DMS53 treated with DMSO at 0.1 percent for 48 hours (cell line): Measurements from ENCODE around the gene CEP250.
"Not testable (repeated sequence)": the region's sequence is repeated elsewhere in the genome, so short reads cannot be mapped to it uniquely, and the experiment has no call there.

Experiments used
- DNase-seq: peaks from one replicate; lab custom pipeline; 2025; ENCODE audit not compliant: unreplicated experiment; lab: John Stamatoyannopoulos, UW

Gene CEP250, protein sequence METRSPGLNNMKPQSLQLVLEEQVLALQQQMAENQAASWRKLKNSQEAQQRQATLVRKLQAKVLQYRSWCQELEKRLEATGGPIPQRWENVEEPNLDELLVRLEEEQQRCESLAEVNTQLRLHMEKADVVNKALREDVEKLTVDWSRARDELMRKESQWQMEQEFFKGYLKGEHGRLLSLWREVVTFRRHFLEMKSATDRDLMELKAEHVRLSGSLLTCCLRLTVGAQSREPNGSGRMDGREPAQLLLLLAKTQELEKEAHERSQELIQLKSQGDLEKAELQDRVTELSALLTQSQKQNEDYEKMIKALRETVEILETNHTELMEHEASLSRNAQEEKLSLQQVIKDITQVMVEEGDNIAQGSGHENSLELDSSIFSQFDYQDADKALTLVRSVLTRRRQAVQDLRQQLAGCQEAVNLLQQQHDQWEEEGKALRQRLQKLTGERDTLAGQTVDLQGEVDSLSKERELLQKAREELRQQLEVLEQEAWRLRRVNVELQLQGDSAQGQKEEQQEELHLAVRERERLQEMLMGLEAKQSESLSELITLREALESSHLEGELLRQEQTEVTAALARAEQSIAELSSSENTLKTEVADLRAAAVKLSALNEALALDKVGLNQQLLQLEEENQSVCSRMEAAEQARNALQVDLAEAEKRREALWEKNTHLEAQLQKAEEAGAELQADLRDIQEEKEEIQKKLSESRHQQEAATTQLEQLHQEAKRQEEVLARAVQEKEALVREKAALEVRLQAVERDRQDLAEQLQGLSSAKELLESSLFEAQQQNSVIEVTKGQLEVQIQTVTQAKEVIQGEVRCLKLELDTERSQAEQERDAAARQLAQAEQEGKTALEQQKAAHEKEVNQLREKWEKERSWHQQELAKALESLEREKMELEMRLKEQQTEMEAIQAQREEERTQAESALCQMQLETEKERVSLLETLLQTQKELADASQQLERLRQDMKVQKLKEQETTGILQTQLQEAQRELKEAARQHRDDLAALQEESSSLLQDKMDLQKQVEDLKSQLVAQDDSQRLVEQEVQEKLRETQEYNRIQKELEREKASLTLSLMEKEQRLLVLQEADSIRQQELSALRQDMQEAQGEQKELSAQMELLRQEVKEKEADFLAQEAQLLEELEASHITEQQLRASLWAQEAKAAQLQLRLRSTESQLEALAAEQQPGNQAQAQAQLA (N-terminal part only)

DNA sequence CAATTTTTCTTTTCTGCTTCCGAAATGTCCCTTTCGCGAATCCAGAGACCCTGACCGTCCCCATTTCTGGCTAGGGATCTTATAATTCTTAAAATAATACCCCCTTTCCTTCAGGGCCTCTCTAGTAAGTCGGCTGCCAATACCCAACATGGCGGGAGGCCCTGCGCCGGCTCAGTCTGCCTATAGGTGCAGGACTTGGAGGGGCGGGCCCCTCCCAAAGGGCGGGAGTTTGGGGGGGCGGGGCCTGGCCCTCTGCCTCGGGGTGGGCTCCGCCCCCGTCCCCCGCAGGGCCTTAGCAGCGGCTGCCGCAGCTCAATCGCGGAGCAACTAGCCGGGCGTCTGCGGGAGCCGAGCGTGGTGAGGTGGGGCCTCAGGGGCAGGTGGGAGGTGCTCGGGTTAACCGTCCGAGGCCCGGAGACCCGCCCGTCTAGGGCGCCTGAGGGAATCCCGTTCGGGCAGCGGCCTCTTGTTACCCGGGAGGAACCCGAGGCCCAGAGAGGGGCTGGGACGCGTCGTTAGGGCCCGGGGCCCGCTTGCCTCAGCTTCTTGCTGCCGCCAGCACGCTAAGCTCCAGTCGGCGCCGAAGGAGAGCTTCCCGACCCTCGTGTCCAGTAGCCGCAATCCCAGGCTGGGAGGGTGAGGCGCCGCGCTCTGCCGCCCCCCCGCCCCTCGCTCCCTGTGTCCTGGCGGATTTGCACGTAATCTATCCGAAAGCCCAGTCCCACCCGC lies at the start of gene CEP250:
Gene CEP250, plus strand, starts transcription at position 718 of the 729 bp plus-strand sequence. CDS start 6,770 bp downstream, outside the sequence.
- DNase-seq: peak; percentile 97

DNA sequence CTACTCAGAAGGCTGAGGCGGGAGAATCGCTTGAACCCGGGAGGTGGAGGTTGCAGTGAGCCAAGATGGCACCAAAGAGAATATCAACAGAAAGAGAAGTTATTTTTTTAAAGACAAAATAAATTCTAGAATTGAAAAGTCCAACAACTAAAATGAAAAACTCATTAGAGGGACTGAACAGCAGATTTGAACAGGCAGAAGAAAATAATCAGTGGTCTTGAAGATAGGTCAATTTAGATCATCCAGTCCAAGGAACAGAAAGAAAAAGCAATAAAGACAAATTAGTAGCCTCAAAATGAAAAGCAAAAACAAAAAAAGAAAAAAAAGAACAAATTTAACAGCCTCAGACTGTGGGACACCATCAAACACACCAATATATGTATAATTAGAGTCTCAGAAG lies 49.6 kb upstream of the CEP250 start:
- no peak for DNase-seq

DNA sequence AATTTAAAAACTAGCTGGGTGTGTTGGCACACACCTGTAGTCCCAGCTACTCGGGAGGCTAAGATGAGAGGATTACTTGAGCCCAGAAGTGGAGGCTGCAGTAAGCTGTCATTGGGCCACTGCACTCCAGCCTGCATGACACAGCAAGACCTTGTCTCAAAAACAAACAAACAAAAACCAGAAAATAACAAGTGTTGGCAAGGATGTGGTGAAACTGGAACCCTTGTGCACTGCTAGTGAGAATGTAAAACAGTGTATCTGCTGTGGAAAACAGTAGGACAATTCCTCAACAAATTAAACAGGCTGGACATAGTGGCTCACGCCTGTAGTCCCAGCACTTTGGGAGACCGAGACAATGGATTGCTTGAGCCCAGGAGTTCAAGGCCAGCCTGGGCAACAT lies 47.1 kb upstream of the CEP250 start:
- DNase-seq: no peak

DNA sequence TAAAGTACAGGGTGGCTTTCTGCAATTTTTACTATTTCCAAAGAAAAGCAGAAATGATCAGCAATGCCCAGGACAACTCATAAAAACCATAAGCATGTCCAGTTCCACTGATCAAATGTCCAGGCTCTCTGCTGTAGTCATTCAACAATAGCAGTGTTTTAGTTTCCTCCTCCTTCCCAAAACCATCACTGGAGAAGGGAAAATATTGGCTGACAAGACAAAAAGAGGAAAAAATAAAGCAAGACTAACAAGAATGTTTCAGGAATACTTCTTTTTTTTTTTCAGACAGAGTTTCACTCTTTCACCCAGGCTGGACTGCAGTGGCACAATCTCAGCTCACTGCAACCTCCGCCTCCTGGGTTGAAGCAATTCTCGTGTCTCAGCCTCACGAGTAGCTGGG lies 45.9 kb upstream of the CEP250 start:
- no peak for DNase-seq

DNA sequence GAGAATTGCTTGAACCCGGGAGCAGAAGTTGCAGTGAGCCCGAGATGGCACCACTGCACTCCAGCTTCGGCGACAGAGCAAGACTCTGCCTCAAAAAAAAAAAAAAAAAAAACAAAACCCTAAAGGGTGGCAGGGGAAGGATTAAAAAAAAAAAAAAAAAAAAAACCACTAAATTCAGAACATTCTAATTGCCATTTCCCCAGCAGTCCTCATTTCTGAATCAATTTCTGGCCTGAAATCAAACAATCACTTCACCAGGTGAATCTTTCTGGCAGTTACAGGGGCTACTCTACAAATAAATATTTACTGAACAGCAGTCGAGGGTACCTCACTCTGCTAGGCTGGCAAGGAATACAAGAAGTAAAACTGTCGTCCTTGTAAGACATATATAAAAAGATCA lies 44.8 kb upstream of the CEP250 start:
- DNase-seq: no peak

DNA sequence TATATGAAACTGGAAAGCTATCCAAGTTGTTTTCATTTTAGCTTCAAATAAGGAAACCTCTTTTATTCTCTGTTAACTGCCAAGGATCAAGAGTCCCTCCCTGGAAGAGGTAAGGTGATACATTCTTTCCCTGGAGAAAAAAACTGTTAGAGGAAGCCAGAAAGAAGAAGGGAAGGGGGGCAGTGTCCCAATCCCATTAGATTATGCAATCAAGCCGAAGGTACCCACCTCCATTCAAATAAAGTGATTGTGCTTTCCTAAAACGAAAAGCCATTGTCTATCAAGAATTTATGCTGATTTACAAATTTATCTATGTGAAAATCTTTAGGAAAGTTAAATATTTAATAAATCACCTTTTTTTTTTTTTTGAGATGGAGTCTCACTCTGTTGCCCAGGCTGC lies 34.1 kb upstream of the CEP250 start:
- no peak for DNase-seq

DNA sequence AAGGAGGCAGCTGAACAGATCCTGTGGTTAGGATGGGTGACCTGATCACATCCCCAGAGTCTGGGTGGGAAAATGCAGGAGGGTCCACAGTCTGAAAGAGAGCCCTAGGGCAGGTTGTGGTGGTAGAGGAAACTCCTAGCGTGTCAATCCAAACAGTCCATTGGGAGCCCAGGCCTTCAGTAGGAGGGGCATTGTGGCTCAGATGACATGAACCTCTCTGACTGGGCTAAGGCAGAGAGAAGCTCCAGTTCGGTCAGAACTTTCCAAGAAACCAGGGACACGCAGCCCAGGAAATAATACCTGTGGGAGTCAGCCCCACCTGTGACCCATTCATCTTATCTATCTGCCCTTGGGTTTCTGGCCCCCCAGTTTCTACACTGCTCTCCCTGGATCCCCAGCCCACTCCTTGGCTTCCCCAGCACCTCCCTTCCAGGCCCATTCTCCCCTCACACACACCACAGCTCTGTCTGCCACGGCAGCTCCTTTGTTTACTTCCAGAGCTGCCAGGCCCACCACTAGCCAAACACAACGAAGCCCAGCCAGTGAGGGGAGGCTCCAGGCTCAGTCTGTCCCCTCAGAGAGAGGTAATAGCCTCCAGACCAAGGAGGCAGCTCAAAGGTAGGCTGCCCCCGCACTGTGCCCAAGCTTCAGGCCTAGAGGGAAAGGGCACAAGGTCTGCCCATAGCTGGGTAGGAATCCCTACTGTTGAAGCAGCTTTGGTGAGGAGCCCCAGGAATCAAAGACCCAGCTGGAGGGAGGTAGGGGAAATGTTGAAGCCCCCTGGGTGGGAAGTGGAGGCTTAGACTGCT lies 23.6 kb upstream of the CEP250 start:
- no peak for DNase-seq

DNA sequence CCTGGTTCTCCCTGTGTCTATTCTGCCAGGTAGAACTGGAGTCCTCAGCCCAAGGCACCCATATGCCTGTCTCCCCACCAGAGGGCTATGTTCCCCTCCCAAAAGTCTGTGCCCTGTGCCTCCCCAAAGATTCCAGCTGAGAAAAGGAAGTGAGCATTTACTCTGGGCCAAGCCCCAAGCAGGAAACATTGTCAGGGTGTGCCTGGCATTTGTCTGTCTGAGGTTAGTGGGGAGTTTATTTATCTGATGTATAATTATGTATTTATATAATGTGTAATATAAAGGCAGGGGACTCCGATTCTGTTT lies 23.0 kb upstream of the CEP250 start:
- no peak for DNase-seq

DNA sequence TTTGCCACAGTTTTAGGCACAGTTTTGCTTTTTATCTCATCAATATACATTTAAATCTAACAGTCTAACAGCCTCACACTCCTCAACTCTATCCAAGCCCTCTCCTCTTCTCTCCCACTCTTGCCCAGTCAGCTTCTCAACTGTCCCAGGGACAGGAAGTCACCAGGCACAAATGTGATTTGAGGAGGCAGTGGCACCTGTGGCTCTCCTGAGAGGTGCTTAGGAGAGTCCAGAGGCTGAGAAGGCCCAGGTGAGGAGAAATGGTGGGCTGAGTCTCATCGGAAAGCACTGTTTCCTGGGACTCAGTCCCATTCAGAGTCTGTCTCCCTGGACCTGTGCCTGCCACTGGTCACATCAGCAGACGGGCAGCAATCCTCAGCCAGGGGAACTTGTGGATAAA lies 22.1 kb upstream of the CEP250 start:
- DNase-seq: no peak

DNA sequence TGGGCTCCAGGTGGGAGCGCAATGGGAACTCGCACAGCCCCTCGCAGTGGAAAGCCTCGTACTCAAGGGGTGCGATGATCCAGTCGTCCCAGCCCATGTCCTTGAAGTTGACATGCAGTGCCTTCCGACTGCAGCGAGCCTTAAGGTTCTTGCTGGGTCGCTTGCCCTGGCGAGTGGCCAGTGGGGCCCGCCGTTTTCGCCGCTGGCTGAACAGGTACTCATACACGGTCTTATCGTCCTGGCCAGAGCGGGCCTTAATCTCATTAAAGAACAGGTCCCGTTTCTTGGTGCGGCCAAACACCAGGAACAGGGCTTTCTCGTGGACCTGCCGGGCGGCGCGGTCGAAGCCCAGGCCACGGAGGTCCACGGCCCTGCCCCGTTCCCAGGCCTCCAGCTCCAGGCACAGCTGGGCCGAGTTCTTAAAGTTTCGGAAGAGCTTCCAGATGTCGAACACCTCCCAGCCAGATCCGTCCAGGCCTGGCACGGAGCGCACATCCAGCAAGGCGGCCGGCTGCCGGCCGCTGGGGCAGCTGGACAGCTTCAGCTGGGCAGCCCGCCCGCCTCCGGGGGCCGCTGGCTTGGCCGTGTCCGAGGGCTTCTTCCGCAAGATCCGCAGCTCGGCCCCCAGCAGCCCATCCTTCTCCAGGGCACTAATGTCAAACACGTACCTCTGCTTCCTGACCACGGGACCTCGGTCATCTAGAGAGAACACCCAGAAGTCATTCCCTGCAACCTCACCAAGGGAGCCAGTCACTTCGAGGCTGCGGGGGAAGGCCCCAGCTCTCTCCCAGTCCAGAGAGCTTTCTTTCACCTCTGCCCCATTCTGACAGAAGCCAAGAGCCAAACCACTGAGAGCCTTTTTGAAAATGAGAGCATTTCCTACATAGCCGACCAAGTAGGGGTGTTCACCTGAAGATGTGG lies 21.1 kb upstream of the CEP250 start:
- no peak for DNase-seq

DNA sequence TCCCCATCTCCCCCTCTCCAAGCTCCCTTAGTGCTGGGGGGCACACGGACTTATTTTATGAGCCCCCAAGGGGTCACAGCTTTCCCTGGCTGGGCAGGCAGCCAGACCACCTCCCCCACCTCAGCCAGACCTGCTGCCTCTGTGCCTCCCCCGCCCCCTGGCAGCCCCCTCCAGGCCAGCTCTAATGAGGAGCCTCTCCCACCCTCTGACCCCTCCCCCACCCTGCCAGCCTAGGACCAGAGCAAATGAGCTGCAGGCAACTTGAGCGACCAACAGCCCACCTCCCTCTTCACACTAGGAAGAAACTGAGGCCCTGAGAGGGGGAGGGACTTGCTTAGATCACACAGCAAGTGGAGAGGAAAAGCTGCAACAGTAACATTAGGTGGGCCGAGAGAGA lies 19.2 kb upstream of the CEP250 start:
- no peak for DNase-seq

DNA sequence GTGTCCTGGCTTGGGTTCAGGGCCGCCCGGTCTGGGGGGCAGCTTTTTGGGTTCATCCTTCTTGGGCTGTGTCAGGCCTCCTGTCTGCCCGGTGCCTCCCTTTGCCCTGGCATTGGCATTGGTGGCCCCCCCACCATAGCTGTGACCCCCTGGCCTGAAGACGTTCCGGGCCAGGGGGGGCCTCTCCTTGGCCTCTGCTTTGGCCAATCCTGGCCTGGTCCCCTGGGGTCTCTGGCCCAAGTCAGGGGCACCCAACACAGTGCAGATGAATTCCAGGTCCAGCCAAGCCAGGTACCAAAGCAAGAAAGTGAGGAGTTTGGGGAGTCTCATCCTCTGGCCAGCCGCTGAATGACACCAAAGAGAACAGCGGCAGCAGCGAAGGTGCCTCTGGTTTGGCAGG lies 17.8 kb upstream of the CEP250 start:
- DNase-seq: no peak

DNA sequence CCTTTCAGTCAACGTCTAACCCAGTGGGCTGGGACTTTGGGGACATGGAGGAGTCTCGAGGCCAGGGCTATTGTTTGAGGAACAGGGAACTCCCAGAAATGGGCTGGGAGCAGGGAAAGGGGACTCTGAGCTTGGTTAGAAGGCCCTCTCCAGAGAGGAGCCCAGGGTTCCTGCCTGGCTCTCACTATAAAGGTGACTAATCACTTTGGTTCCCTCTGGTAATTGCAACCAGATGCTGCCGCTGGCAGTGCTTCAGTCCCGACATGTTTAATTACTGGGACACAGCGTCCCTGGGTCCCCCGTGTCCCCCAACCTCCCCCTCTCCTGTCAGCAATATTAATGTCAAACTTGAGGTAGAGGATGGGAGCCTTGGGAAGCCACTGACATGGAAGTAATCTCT lies 12.4 kb upstream of the CEP250 start:
- no peak for DNase-seq

DNA sequence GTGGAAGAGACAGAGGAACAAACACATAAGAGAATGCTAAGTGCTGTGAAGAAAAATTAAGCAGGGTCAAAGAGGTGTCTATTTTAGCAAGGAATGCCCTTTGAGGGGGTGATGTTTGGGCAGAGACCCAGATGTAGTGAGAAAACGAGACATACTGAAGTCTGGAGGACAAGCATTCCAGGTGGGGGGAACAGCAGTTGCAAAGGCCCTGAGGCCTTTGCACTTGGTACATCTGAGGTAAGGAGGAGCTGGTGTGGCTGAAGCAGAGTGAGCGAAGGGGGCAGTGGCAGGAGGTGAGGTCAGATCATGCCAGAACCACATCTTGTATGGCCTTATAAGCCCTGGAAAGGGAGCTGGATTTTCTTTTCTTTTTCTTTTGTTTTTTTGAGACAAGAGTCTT lies 11.2 kb upstream of the CEP250 start:
- no peak for DNase-seq

DNA sequence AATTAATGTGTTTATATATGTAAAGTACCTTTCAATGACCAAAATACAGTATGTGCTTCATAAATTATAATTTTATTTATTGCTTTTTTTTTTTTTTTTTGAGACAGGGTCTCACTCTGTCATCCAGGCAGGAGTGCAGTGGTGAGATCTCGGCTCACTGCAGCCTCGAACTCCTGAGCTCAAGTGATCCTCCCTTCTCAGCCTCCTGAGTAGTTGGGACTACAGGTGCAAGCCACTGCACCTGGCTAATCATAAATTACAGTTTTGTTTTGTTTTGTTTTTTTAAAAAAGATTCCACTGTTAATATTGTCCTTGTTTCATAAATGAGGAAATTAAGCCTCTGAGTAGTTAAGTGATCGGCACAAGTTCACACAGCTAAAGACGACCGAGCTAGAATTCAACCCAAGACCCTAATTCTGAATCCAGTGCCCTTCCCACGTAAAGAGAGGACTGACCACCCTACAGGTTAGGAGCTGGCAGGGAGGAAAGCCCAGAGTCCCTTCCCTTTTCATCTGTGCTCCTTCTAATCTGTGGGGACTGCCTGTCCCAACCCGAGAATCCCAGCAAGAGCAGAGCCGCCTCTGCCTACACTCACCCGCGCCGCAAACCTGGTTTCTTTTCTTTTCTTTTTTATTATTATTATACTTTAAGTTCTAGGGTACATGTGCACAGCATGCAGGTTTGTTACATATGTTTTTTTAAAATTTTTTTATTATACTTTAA lies 8.9 kb upstream of the CEP250 start:
- no peak for DNase-seq

DNA sequence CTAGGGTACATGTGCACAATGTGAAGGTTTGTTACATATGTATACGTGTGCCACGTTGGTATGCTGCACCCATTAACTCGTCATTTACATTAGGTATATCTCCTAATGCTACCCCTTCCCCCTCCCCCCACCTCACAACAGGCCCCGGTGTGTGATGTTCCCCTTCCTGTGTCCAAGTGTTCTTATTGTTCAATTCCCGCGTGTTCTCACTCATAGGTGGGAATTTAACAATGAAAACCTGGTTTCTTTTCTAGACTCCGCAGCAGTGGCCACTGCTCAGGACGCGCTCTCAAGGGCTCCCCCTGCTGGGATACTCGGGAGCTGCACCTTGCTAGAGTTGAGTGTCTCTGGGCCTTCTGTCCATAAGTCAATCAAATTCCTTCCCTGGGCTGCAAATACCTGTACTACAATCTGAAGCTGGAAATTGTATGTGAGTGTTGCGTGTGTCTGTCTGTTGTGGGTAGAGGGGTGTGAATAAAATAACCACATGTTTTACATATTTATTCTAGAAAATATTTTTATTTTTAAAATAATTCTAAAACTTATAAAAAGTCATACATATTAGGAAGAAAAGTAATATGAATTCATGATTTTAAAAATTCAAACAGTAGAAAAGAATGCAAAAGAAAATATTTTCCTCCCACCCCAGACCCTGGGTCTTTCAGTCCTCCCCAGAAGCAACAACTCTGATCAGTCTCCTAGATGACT lies 8.2 kb upstream of the CEP250 start:
- DNase-seq: peak; percentile 84

DNA sequence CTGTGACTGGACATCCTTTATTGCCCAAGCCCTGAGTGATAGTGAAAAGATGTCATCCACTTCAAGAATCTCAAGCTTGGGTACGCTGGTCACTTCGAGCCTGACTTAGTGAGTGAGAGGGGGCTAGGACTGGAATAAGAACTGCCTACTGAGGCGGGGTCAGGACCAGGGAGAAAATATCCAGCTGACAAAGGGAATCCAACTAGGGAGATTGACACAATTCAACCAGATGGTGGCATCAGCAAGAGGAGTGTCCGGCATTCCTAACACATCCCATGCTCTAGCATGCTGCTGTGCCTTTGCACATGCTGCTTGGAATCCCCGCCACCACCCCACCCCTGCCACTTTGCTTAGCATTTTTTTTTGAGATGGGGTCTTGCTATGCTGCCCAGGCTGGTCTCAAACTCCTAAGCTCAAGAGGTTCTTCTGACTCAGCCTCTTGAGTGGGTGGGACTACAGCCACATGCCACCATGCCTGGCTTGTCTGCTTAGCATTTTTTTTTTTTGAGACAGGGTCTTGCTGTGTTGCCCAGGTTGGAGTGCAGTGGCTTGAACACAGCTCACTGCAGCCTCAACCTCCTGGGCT lies 6.5 kb upstream of the CEP250 start:
- DNase-seq: no peak

DNA sequence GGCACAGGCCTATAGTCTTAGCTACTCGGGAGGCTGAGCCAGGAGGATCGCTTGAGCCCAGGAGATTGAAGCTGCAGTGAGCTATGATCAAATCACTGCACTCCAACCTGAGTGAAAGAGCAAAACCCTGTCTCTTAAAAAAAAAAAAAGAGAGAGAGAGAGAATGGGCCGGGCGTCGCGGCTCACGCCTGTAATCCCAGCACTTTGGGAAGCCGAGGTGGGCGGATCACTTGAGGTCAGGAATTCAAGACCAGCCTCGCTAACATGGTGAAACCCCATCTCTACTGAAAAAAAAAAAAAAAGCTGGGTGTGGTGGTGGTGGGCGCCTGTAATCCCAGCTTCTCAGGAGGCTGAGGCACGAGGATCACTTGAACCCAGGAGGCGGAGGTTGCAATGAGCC lies 5.5 kb upstream of the CEP250 start:
- DNase-seq: not testable (repeated sequence)
